Smooth muscle cell (in vitro differentiated cells): ENCODE data around the gene NMRAL1. TPM values are rescaled to one million over a fixed set of nuclear protein-coding genes. Genes with fewer than 3 reads are reported as not detected.

Source experiments
- DNase-seq: peaks from one replicate; lab custom pipeline; 2025; ENCODE audit not compliant: unreplicated experiment; lab: John Stamatoyannopoulos, UW
- H2AFZ ChIP-seq: fragments of 200-600 bp; sonication (generic); 2 replicates; pipeline ENCODE4 v1.6.0; 2016; ENCODE audit warnings: antibody characterized with exemption, low read depth, mild to moderate bottlenecking
- H3F3A ChIP-seq: fragments of 200-600 bp; sonication (generic); 2 replicates; pipeline ENCODE4 v1.6.0; 2017; ENCODE audit warnings: antibody characterized with exemption, low read depth
- H3K27ac ChIP-seq: fragments of 200-600 bp; sonication (generic); 2 replicates; pipeline ENCODE4 v1.5.1; 2016; ENCODE audit warnings: low read depth, mild to moderate bottlenecking
- H3K27me3 ChIP-seq: fragments of 200-600 bp; sonication (generic); 2 replicates; pipeline ENCODE4 v1.6.1; 2016; ENCODE audit warnings: low read depth, mild to moderate bottlenecking
- H3K36me3 ChIP-seq: fragments of 200-600 bp; sonication (generic); 2 replicates; pipeline ENCODE4 v1.5.1; 2016; ENCODE audit warnings: low read depth
- H3K4me1 ChIP-seq: fragments of 200-600 bp; sonication (generic); 2 replicates; pipeline ENCODE4 v1.5.1; 2016; ENCODE audit warnings: low read depth
- H3K4me2 ChIP-seq: fragments of 200-600 bp; sonication (generic); 2 replicates; pipeline ENCODE4 v1.6.0; 2016; ENCODE audit warnings: mild to moderate bottlenecking
- H3K4me3 ChIP-seq: fragments of 200-600 bp; sonication (generic); 2 replicates; pipeline ENCODE4 v1.5.1; 2016; ENCODE audit warnings: mild to moderate bottlenecking
- H3K79me2 ChIP-seq: fragments of 200-600 bp; sonication (generic); 2 replicates; pipeline ENCODE4 v1.6.0; 2016; ENCODE audit warnings: low read depth, mild to moderate bottlenecking
- H3K9ac ChIP-seq: fragments of 200-600 bp; sonication (generic); 2 replicates; pipeline ENCODE4 v1.6.0; 2016; ENCODE audit warnings: low read depth
- H3K9me3 ChIP-seq: fragments of 200-600 bp; sonication (generic); replicated peaks from 2 replicates; pipeline ENCODE4 v1.5.1; 2016; ENCODE audit warnings: low read depth
- H4K20me1 ChIP-seq: fragments of 200-600 bp; sonication (generic); 2 replicates; pipeline ENCODE4 v1.6.0; 2016; ENCODE audit warnings: low read depth
- WGBS: methylation state at CpG from one replicate; pipeline ENCODE4 v1.1.7; 2016; ENCODE audit warnings: low lambda C conversion rate; 5-methylcytosine and 5-hydroxymethylcytosine counted together
- polyA plus RNA-seq: library from polyadenylated mRNA; unstranded; fragments of >200 nt; fragmentation: Nextera tagmentation; extraction: Ambion mirVana; gene quantifications from 2 replicates; pipeline ENCODE4 v1.2.1, GENCODE V29; 2016
- total RNA-seq: library from RNA; depleted of rRNA; stranded (reverse); fragments of >200 nt; gene quantifications from 2 replicates; pipeline ENCODE4 v1.2.3, GENCODE V29; 2014
- TF ChIP-seq, protein P1 (sequence below): fragments of 200-600 bp; sonication (generic); IDR thresholded peaks from 2 replicates; pipeline ENCODE4 v1.5.1; 2017; ENCODE audit warnings: borderline replicate concordance, mild to moderate bottlenecking, antibody characterized with exemption; ENCODE audit not compliant: insufficient read depth, poor library complexity, severe bottlenecking

The NMRAL1 gene
- total and polyA plus RNA-seq, 2 experiments from 2014 or later, result 27.1 to 51.8 TPM

DNA sequence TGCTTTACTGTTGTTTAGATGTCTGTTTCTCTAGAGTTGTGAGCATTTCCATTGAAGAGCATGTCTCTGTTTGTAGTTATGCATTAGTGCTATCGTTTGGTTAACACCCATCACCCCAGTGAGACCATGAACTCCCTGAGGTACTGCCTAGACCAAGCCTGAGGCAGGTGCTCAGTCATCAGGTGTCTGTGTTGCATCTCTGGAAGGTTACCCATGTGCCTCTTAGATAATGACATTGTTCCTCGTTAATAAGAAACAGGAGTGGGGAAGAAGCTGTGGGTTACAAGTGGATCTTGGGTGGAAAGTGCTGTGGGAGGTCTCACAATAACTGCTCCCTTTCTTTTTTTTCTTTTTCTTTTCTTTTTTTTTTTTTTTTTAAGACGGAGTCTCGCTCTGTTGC is 30.4 kb downstream of the NMRAL1 start:
- Histone ChIP-seq H3K79me2 (no peaks in the 10 kb centered on the region), H4K20me1 (no peaks in the 10 kb centered on the region), H3K4me2 (no peak overlapping the region), H3K9me3 (no peaks in the 10 kb centered on the region), H3K4me3 (no peak overlapping the region), H3K9ac (no peak overlapping the region), H3K4me1 (no peaks in the 10 kb centered on the region), H3F3A (no peaks in the 10 kb centered on the region), H2AFZ (no peak overlapping the region), H3K27me3 (no peaks in the 10 kb centered on the region), H3K36me3 (peaks cover 26% of the 10 kb centered on the region), H3K27ac (no peak overlapping the region)
- TF ChIP-seq, protein P1, sequence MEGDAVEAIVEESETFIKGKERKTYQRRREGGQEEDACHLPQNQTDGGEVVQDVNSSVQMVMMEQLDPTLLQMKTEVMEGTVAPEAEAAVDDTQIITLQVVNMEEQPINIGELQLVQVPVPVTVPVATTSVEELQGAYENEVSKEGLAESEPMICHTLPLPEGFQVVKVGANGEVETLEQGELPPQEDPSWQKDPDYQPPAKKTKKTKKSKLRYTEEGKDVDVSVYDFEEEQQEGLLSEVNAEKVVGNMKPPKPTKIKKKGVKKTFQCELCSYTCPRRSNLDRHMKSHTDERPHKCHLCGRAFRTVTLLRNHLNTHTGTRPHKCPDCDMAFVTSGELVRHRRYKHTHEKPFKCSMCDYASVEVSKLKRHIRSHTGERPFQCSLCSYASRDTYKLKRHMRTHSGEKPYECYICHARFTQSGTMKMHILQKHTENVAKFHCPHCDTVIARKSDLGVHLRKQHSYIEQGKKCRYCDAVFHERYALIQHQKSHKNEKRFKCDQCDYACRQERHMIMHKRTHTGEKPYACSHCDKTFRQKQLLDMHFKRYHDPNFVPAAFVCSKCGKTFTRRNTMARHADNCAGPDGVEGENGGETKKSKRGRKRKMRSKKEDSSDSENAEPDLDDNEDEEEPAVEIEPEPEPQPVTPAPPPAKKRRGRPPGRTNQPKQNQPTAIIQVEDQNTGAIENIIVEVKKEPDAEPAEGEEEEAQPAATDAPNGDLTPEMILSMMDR, result no peak
- 95% methylated on average over 4 of the region's 4 CpGs for WGBS
- no peak for DNase-seq

DNA sequence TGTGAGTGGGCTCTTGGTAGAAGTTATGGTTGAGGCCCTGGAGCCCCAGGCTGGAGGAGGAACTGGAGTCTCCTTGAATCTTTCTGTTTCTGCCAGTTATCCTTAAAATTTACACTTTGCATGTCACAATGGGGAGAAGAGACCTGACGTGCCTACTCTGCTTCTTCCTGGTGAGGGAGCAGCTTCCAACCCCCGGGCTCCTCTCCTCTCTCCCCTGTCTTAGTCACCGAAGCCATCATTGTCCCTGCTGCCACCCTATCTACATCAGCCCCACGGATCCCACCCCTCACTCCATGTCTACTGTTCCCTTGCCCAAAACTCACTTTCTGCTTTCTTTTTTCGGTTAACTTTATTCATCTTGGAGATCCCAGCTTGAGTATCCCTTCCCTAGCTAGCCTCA is 31.2 kb downstream of the NMRAL1 start:
- no peaks in the 10 kb centered on the region for H3K79me2 ChIP-seq
- no peak overlapping the region for H3K27ac ChIP-seq
- no peaks in the 10 kb centered on the region for H3F3A ChIP-seq
- H3K9me3 ChIP-seq, result no peaks in the 10 kb centered on the region
- H2AFZ ChIP-seq, result no peak overlapping the region
- no peak overlapping the region for H3K9ac ChIP-seq
- no peaks in the 10 kb centered on the region for H3K27me3 ChIP-seq
- no peak overlapping the region for H3K4me2 ChIP-seq
- DNase-seq, result no peak
- no peak overlapping the region for H3K4me3 ChIP-seq
- H4K20me1 ChIP-seq, result no peaks in the 10 kb centered on the region
- TF ChIP-seq, protein P1, result no peak
- H3K4me1 ChIP-seq, result no peaks in the 10 kb centered on the region
- H3K36me3 ChIP-seq, result peaks cover 26% of the 10 kb centered on the region
- 87% methylated on average over 5 of the region's 5 CpGs for WGBS

DNA sequence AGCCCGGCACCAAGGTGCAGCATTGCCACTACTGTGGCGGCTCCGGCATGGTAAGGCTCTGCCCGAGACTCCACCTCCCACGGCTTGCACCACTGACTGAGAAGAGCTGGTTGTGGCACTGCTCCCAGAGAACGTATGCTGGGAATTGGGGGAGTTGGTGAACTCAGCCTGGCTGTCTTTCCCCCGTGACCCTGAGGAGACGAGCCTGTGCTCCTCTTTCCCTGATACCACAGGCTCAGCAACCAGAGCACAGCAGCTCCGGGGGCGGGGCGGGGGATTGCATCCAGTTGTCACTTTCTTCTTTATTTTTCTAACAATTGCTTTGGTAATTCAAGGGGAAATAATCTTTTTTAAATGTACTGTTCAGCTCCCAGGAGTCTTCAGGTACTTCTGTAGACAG is 32.1 kb downstream of the NMRAL1 start:
- WGBS, result 99% methylated on average over 11 of the region's 11 CpGs

DNA sequence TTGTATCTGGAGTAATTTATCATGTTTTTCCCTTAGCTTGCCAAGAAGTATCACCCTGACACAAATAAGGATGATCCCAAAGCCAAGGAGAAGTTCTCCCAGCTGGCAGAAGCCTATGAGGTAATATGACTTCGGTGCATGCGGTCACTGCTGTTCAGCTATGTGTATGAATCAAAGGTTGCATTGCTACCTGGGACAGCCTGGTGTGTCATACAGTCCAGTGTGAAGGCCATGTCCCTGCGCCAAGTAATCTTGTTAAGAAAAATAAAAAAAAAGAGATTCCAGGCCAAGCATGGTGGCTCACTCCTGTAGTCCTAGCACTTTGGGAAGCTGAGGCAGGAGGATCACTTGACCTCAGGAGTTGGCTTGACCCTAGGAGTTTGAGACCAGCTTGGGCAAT is 37.1 kb downstream of the NMRAL1 start:
- no peaks in the 10 kb centered on the region for H3K27me3 ChIP-seq
- H4K20me1 ChIP-seq, result no peaks in the 10 kb centered on the region
- peaks cover 10% of the 10 kb centered on the region for H3K36me3 ChIP-seq
- no peaks in the 10 kb centered on the region for H3K9me3 ChIP-seq
- no peak overlapping the region for H3K4me3 ChIP-seq
- WGBS, result 100% methylated on average over 3 of the region's 3 CpGs
- H3K4me1 ChIP-seq, result no peaks in the 10 kb centered on the region
- no peak overlapping the region for H3K4me2 ChIP-seq
- H3F3A ChIP-seq, result no peaks in the 10 kb centered on the region
- no peak overlapping the region for H3K27ac ChIP-seq
- H3K9ac ChIP-seq, result no peak overlapping the region
- TF ChIP-seq, protein P1, result no peak
- H3K79me2 ChIP-seq, result peaks cover 2% of the 10 kb centered on the region
- DNase-seq, result no peak
- H2AFZ ChIP-seq, result no peak overlapping the region

More for the DNA sequence above, 32.1 kb downstream of the NMRAL1 start:
- no peak overlapping the region for H3K9ac ChIP-seq
- H3K36me3 ChIP-seq, result peaks cover 26% of the 10 kb centered on the region
- no peaks in the 10 kb centered on the region for H3F3A ChIP-seq
- H2AFZ ChIP-seq, result no peak overlapping the region
- no peak for DNase-seq
- no peak overlapping the region for H3K4me2 ChIP-seq
- no peaks in the 10 kb centered on the region for H3K9me3 ChIP-seq
- H3K79me2 ChIP-seq, result no peaks in the 10 kb centered on the region
- H3K4me1 ChIP-seq, result no peaks in the 10 kb centered on the region
- TF ChIP-seq, protein P1, result no peak
- no peaks in the 10 kb centered on the region for H4K20me1 ChIP-seq
- H3K27me3 ChIP-seq, result no peaks in the 10 kb centered on the region
- H3K4me3 ChIP-seq, result no peak overlapping the region
- H3K27ac ChIP-seq, result no peak overlapping the region
